Activated B cell treated with CpG ODN at 0.5 μM for 24 hours (primary cell): Measurements from ENCODE around the gene PAGR1. TPM values are rescaled to one million over a fixed set of nuclear protein-coding genes. Genes with fewer than 3 reads are reported as not detected.
"Not testable (repeated sequence)": the region's sequence is repeated elsewhere in the genome, so short reads cannot be mapped to it uniquely, and the experiment has no call there.

ENCODE experiments used
- ATAC-seq: fragments of 200-7000 bp; cut with Tn5 transposase; one replicate; pipeline ENCODE4 v1.10.0; 2021; ENCODE audit warnings: low read depth, mild to moderate bottlenecking, moderate library complexity
- CTCF ChIA-PET: fragments of 350-600 bp; sonication (Branson Sonifier 250); formaldehyde crosslinking; loops from one replicate; lab custom pipeline; 2021; ENCODE audit warnings: antibody characterized with exemption; lab: Charles Lee
- POLR2A ChIA-PET: fragments of 350-600 bp; sonication (Branson Sonifier 250); formaldehyde crosslinking; loops from one replicate; lab custom pipeline; 2021; ENCODE audit warnings: antibody characterized with exemption; lab: Charles Lee
- DNase-seq: peaks from one replicate; pipeline ENCODE4 v3.0.0; 2022
- H3K27ac Mint-ChIP-seq: one replicate; pipeline ENCODE4 v1.8.0; 2020; ENCODE audit warnings: mixed read lengths
- H3K27me3 Mint-ChIP-seq: one replicate; pipeline ENCODE4 v1.8.0; 2021; ENCODE audit warnings: mixed read lengths
- H3K36me3 Mint-ChIP-seq: one replicate; pipeline ENCODE4 v1.8.0; 2021; ENCODE audit warnings: low read depth, mixed read lengths
- H3K4me1 Mint-ChIP-seq: one replicate; pipeline ENCODE4 v1.8.0; 2021; ENCODE audit warnings: mixed read lengths
- H3K4me3 Mint-ChIP-seq: one replicate; pipeline ENCODE4 v1.8.0; 2020; ENCODE audit warnings: mild to moderate bottlenecking, mixed read lengths
- H3K9me3 Mint-ChIP-seq: one replicate; pipeline ENCODE4 v1.8.0; 2020; ENCODE audit warnings: mixed read lengths
- CTCF ChIP-seq: fragments of 200-600 bp; IDR thresholded peaks from one replicate; pipeline ENCODE4 v1.8.0; 2022; ENCODE audit warnings: antibody characterized with exemption, mild to moderate bottlenecking
- intact Hi-C: fragments of 100-400 bp; cut with micrococcal nuclease; formaldehyde crosslinking; loops from one replicate; pipeline ENCODE4 v1.15.1; 2024
- total RNA-seq: library from RNA; stranded (reverse); gene quantifications from 2 replicates; pipeline ENCODE4 v1.2.3, GENCODE V29; 2022

Gene PAGR1
- total RNA-seq, 1 donor from 2014 or later: 18.6 TPM

- intact Hi-C loops: no loop called here
- Mint-ChIP-seq H3K27ac (no peak overlapping the region), H3K9me3 (no peaks in the 10 kb centered on the region), H3K27me3 (no peaks in the 10 kb centered on the region), H3K4me1 (no peaks in the 10 kb centered on the region), H3K4me3 (no peak overlapping the region), H3K36me3 (no peaks in the 10 kb centered on the region)
- ChIA-PET POLR2A (interaction anchor here (0.6 kb wide), 1 partner anchor 822 kb away, joined by 3 read pairs; no protein-coding TSS in a partner anchor), CTCF (interaction anchor here (1.7 kb wide), 1 partner anchor 15 kb away, joined by 4 read pairs; no protein-coding TSS in a partner anchor)
- no peak for TF ChIP-seq CTCF
- ATAC-seq (no peak), DNase-seq (no peak)
Observed at GRCh38 chr16:29770250-29770929, 45.6 kb upstream of the PAGR1 start.

DNA sequence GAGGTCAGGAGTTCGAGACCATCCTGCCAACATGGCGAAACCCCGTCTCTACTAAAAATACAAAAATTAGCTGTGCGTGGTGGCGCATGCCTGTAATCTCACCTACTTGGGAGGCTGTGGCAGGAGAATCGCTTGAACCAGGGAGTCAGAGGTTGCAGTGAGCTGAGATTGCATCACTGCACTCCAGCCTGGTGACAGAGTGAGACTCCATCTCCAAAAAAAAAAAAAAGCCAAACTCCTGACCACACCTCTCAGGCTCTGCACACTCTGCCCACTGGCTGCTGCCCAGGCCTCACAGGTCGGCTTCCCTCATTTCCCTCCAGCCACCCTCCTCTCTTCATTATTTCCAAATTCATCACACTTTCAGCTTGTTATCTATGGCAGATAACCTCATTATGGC lies 43.6 kb upstream of the PAGR1 start:
- H3K27ac Mint-ChIP-seq, DNase-seq, H3K4me3 Mint-ChIP-seq, H3K27me3 Mint-ChIP-seq, ATAC-seq, POLR2A ChIA-PET, intact Hi-C loops, H3K4me1 Mint-ChIP-seq, H3K36me3 Mint-ChIP-seq, H3K9me3 Mint-ChIP-seq: not testable (repeated sequence)
- CTCF ChIA-PET: interaction anchor here (0.7 kb wide), 1 partner anchor 738 kb away, joined by 3 read pairs; no protein-coding TSS in a partner anchor

- intact Hi-C loops: no loop called here
- no peak for TF ChIP-seq CTCF
- no peaks in the 10 kb centered on the region for H3K36me3 Mint-ChIP-seq
- H3K4me1 Mint-ChIP-seq: no peaks in the 10 kb centered on the region
- no peaks in the 10 kb centered on the region for H3K27me3 Mint-ChIP-seq
- CTCF ChIA-PET: interaction anchor here (1.1 kb wide), 1 partner anchor 15 kb away, joined by 3 read pairs; the partner anchor contains the start of gene KIF22
- H3K9me3 Mint-ChIP-seq: no peaks in the 10 kb centered on the region
- POLR2A ChIA-PET: no interaction called here
- no peak overlapping the region for H3K4me3 Mint-ChIP-seq
- DNase-seq (no peak), ATAC-seq (no peak)
- no peak overlapping the region for H3K27ac Mint-ChIP-seq
Observed at GRCh38 chr16:29774730-29775129, 41.2 kb upstream of the PAGR1 start.

GRCh38 chr16:29775742-29776408 lies 40.1 kb upstream of the PAGR1 start:
- H3K4me3 Mint-ChIP-seq: no peak overlapping the region
- H3K27ac Mint-ChIP-seq: no peak overlapping the region
- intact Hi-C loops: no loop called here
- CTCF ChIA-PET: no interaction called here
- H3K36me3 Mint-ChIP-seq: no peaks in the 10 kb centered on the region
- DNase-seq: no peak
- no peaks in the 10 kb centered on the region for H3K9me3 Mint-ChIP-seq
- no peaks in the 10 kb centered on the region for H3K4me1 Mint-ChIP-seq
- TF ChIP-seq CTCF: no peak
- no peaks in the 10 kb centered on the region for H3K27me3 Mint-ChIP-seq
- POLR2A ChIA-PET: no interaction called here
- ATAC-seq: no peak

DNA sequence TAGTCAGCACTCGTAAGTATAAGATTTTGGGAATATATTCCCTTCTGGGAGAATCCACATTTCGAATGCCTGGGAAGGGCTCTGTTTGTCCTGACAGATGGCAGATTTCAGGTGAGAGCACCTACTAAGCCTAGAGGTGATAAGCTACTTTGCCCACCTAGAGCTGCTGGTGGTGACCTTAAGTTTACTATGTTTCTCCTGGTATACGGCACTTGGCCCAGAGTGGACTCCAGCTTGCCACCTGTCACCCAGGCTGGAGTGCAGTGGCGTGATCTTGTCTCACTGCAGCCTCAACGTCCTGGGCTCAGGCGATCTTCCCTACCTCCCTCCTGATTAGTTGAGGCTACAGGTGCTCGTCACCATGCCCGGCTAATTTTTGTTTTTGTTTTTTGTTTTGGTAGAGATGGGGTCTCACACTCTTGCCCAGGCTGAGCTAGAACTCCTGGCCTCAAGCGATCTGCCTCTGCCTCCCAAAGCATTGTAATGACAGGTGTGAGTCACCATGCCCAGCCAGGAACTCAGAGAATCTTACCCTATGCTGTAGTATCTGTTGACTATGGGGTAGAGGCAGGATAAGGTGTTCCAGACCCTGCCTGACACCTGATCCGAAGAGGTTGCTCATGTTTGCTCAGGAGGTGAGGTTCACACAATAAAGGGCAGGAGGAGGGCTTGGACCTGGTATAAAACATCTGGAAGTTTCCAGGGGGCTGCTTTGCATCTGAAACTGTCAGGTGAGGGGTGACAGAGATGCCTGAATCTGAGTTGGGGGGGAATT lies 38.2 kb upstream of the PAGR1 start, which contains the start of gene ZG16:
Gene ZG16, plus strand, starts transcription at position 681 of the 775 bp plus-strand sequence. CDS start 1,011 bp downstream, outside the sequence.
- Mint-ChIP-seq H3K4me1 (no peaks in the 10 kb centered on the region), H3K9me3 (no peaks in the 10 kb centered on the region), H3K36me3 (no peaks in the 10 kb centered on the region), H3K4me3 (no peak within 1 kb of the TSS), H3K27me3 (no peaks in the 10 kb centered on the region), H3K27ac (no peak within 1 kb of the TSS)
- ChIA-PET POLR2A (interaction anchor here (0.9 kb wide), 1 partner anchor 32 kb away, joined by 3 read pairs; the partner anchor contains the start of gene C16orf54), CTCF (no interaction called here)
- no peak for ATAC-seq
- TF ChIP-seq CTCF: no peak
- DNase-seq: no peak
- intact Hi-C loops: no loop called here
